PC-9 (cell line): ENCODE measurements around the gene EMP2. TPM values are rescaled to one million over a fixed set of nuclear protein-coding genes. Genes with fewer than 3 reads are reported as not detected.

Source experiments
- BruUV-seq: library from RNA; stranded (reverse); fragments of 400-500 nt; replicated peaks from 2 replicates; lab custom pipeline; 2021; lab: Mats Ljungman, UMichigan
- CTCF ChIA-PET: fragments of 300-600 bp; sonication (Branson Sonifier 250); formaldehyde crosslinking; loops from one replicate; lab custom pipeline; 2022; ENCODE audit warnings: antibody characterized with exemption; lab: Charles Lee
- POLR2A ChIA-PET: fragments of 300-600 bp; sonication (Branson Sonifier 250); formaldehyde crosslinking; loops from one replicate; lab custom pipeline; 2022; ENCODE audit warnings: antibody characterized with exemption; ENCODE audit not compliant: unreplicated experiment; lab: Charles Lee
- DNase-seq, 2 experiments: peaks; one replicate each; pipeline versions ENCODE4 v3.0.0 to v3.0.0-alpha.2; 2015 to 2022; ENCODE audit warnings: mixed read lengths in 1 of 2
- H2AFZ ChIP-seq: fragments of 200-600 bp; sonication (generic); 2 replicates; pipeline ENCODE4 v1.8.1; 2017; ENCODE audit warnings: antibody characterized with exemption
- H3F3A ChIP-seq: fragments of 200-600 bp; sonication (generic); 2 replicates; pipeline ENCODE4 v1.8.1; 2017; ENCODE audit warnings: antibody characterized with exemption, mild to moderate bottlenecking, low read depth; ENCODE audit not compliant: insufficient read depth
- H3K27ac ChIP-seq: fragments of 200-600 bp; sonication (generic); 2 replicates; pipeline ENCODE4 v1.6.1; 2016; ENCODE audit warnings: mixed run types
- H3K27me3 ChIP-seq: fragments of 200-600 bp; sonication (generic); 2 replicates; pipeline ENCODE4 v1.6.1; 2016; ENCODE audit warnings: low read depth, mixed run types; ENCODE audit not compliant: insufficient read depth
- H3K36me3 ChIP-seq: fragments of 200-600 bp; sonication (generic); 2 replicates; pipeline ENCODE4 v1.6.1; 2016; ENCODE audit warnings: low read depth, mixed run types
- H3K4me1 ChIP-seq: fragments of 200-600 bp; sonication (generic); replicated peaks from 2 replicates; pipeline ENCODE4 v1.6.1; 2016; ENCODE audit warnings: mixed run types; ENCODE audit not compliant: insufficient read depth
- H3K4me2 ChIP-seq: fragments of 200-600 bp; sonication (generic); 2 replicates; pipeline ENCODE4 v1.6.1; 2017; ENCODE audit warnings: mixed run types
- H3K4me3 ChIP-seq: fragments of 200-600 bp; sonication (generic); 2 replicates; pipeline ENCODE4 v1.6.1; 2016; ENCODE audit warnings: mixed run types
- H3K79me2 ChIP-seq: fragments of 200-600 bp; sonication (generic); 2 replicates; pipeline ENCODE4 v1.6.1; 2017; ENCODE audit warnings: low read depth, mixed run types
- H3K9me2 ChIP-seq: fragments of 200-600 bp; sonication (generic); 2 replicates; pipeline ENCODE4 v1.8.1; 2017; ENCODE audit warnings: mild to moderate bottlenecking; ENCODE audit not compliant: insufficient read depth
- H3K9me3 ChIP-seq: fragments of 200-600 bp; sonication (generic); 2 replicates; pipeline ENCODE4 v1.8.1; 2016; ENCODE audit warnings: low read depth; ENCODE audit not compliant: insufficient read depth
- H4K20me1 ChIP-seq: fragments of 200-600 bp; sonication (generic); 2 replicates; pipeline ENCODE4 v1.8.1; 2017; ENCODE audit not compliant: insufficient read depth
- EZH2 ChIP-seq: fragments of 200-600 bp; sonication (generic); IDR thresholded peaks from 2 replicates; pipeline ENCODE4 v1.8.0; 2017; ENCODE audit warnings: antibody characterized with exemption, low read depth
- intact Hi-C: fragments of 100-400 bp; cut with micrococcal nuclease; formaldehyde crosslinking; loops from one replicate; pipeline ENCODE4 v1.10.0; 2022; ENCODE audit not compliant: unreplicated experiment
- total RNA-seq: library from RNA; stranded (reverse); gene quantifications from 2 replicates; pipeline ENCODE4 v1.2.3, GENCODE V29; 2021
- TF ChIP-seq, protein P1 (sequence below): fragments of 200-600 bp; sonication (generic); conservative IDR thresholded peaks from 2 replicates; pipeline ENCODE4 v1.6.1; 2017; ENCODE audit warnings: mixed run types, antibody characterized with exemption, mild to moderate bottlenecking, moderate library complexity

Gene EMP2
- total RNA-seq, 1 experiment from 2014 or later: 137 TPM

DNA sequence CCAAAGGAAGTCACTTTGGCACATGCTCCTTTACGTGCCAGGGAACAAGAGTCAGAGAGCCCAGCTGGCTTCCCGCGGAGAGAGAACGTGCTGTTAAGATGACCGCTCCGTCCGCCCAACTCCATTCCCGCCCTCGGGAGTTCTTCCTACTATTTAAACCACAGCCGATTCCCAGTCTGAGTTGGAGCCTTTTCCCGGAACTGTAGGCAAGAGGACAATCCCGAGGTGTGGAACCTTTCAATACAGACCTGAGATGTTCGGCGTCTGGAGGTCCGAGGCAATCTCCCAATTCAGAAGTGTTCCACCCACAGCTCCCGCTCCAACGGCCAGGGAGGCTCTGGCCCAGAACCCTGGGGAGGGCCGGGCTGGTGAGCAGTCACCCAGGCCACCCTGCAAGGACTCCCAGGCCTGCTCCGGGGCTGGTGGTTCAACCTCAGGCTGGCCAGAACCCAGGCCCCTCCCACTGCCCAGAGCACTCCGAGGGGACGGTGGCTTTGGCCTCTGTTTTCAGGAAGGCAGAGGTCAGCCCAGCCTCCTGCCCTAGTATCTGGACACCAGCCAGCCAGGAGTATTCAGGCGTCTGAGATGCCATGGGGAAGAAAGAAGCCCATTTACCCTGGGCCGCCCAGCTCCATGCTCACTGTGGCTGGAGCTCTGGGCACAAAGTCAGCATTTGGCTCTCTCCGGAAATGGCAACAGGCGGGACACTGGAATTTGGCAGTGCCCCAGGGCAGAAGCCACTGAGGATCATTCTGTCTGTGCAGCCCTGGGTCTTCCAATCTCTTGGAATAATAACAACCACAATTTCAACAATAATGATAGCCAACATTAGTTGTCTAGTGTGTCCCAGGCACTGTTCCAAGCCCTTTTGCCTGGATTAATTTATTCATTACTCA lies 21.4 kb downstream of the EMP2 start:
- CTCF ChIA-PET: no interaction called here
- peak overlapping the region; percentile 52 for H3K4me3 ChIP-seq
- H3K4me2 ChIP-seq: peak overlapping the region; percentile 83
- intact Hi-C loops: loop anchor here (1.0 to 2.0 kb wide), 2 partner anchors 20 kb away; no protein-coding TSS in a partner anchor
- H3K9me3 ChIP-seq: no peaks in the 10 kb centered on the region
- peak; percentile 86 to 95 for DNase-seq
- peaks cover 37% of the 10 kb centered on the region for H3K4me1 ChIP-seq
- peak overlapping the region; percentile 77 for H2AFZ ChIP-seq
- BruUV-seq: no TSS peak
- H3K27me3 ChIP-seq: no peaks in the 10 kb centered on the region
- POLR2A ChIA-PET: interaction anchor here (0.6 to 0.7 kb wide), 3 partner anchors 18 to 286 kb away, joined by 4 read pairs; no protein-coding TSS in a partner anchor
- H3K27ac ChIP-seq: peak overlapping the region; percentile 78
- H3F3A ChIP-seq: peaks cover 33% of the 10 kb centered on the region
- H3K79me2 ChIP-seq: peaks cover 57% of the 10 kb centered on the region
- H4K20me1 ChIP-seq: no peaks in the 10 kb centered on the region
- TF ChIP-seq, protein P1, sequence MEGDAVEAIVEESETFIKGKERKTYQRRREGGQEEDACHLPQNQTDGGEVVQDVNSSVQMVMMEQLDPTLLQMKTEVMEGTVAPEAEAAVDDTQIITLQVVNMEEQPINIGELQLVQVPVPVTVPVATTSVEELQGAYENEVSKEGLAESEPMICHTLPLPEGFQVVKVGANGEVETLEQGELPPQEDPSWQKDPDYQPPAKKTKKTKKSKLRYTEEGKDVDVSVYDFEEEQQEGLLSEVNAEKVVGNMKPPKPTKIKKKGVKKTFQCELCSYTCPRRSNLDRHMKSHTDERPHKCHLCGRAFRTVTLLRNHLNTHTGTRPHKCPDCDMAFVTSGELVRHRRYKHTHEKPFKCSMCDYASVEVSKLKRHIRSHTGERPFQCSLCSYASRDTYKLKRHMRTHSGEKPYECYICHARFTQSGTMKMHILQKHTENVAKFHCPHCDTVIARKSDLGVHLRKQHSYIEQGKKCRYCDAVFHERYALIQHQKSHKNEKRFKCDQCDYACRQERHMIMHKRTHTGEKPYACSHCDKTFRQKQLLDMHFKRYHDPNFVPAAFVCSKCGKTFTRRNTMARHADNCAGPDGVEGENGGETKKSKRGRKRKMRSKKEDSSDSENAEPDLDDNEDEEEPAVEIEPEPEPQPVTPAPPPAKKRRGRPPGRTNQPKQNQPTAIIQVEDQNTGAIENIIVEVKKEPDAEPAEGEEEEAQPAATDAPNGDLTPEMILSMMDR: no peak
- TF ChIP-seq EZH2: no peak
- no peaks in the 10 kb centered on the region for H3K9me2 ChIP-seq
- H3K36me3 ChIP-seq: 0 out of 2 replicates have a peak, but pooled peaks cover 10% of the 10 kb centered on the region

DNA sequence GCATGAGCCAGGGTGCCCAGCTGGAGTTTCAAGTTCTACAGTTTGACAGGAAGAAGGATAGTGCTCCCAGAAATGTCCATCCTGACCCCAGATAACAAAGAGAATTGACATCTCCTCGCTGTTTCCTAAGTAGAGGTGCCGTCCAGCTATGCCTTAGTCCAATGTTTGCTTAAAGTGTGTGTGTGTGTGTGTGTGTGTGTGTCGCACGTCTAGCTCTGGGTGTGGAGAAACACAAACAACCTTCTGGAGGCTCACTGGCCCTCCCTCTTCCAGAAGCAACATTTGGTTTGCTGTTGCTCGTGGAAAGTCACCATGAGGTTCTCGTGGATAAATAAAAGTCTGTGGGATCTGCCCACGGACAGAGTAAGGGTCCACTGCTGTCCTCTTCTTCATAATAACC lies 22.1 kb downstream of the EMP2 start:
- Histone ChIP-seq H4K20me1 (no peaks in the 10 kb centered on the region), H3K9me3 (no peaks in the 10 kb centered on the region), H3F3A (peaks cover 33% of the 10 kb centered on the region), H3K27ac (peak overlapping the region; percentile 78), H3K36me3 (0 out of 2 replicates have a peak, but pooled peaks cover 10% of the 10 kb centered on the region), H3K79me2 (peaks cover 60% of the 10 kb centered on the region), H2AFZ (peak overlapping the region; percentile 77), H3K4me3 (peak overlapping the region; percentile 52), H3K9me2 (no peaks in the 10 kb centered on the region), H3K27me3 (no peaks in the 10 kb centered on the region), H3K4me1 (peaks cover 37% of the 10 kb centered on the region), H3K4me2 (peak overlapping the region; percentile 83)
- intact Hi-C loops: loop anchor here (2.0 kb wide), 1 partner anchor 20 kb away; no protein-coding TSS in a partner anchor
- CTCF ChIA-PET: no interaction called here
- POLR2A ChIA-PET: interaction anchor here (0.6 kb wide), 1 partner anchor 287 kb away, joined by 4 read pairs; no protein-coding TSS in a partner anchor
- DNase-seq: peak in 1 of 2 experiments; percentile 51
- TF ChIP-seq EZH2: no peak
- TF ChIP-seq, protein P1: no peak
- no TSS peak for BruUV-seq

DNA sequence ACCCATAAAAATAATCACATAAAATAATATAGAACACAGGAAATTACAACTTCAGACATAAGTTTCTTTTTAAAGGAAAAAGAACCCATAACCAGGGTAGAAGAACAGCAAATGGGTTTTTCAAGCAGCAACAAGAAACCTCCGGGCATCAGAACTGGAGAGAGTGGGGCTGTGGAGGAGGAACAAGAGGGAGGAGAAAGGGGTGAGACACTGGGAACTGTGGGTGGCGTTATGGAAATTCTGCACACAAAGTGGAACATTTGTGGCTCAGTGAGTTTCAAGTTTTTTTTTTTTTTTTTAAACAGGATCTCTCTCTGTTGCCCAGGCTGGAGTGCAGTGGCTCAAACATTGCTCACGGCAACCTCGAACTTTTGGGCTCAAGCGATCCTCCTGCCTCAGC lies 22.6 kb downstream of the EMP2 start:
- Histone ChIP-seq H3K4me2 (peak overlapping the region; percentile 83), H3K4me1 (peaks cover 37% of the 10 kb centered on the region), H3K79me2 (peaks cover 62% of the 10 kb centered on the region), H3K9me2 (no peaks in the 10 kb centered on the region), H3K36me3 (0 out of 2 replicates have a peak, but pooled peaks cover 10% of the 10 kb centered on the region), H3K9me3 (no peaks in the 10 kb centered on the region), H3K27ac (peak overlapping the region; percentile 78), H2AFZ (no peak overlapping the region), H3K4me3 (peak overlapping the region; percentile 52; the same call in 1 of the 2 replicates), H3F3A (peaks cover 33% of the 10 kb centered on the region), H3K27me3 (no peaks in the 10 kb centered on the region), H4K20me1 (no peaks in the 10 kb centered on the region)
- no TSS peak for BruUV-seq
- ChIA-PET POLR2A (no interaction called here), CTCF (no interaction called here)
- no peak for DNase-seq
- no peak for TF ChIP-seq EZH2
- TF ChIP-seq, protein P1: no peak
- intact Hi-C loops: loop anchor here (2.0 kb wide), 1 partner anchor 21 kb away; no protein-coding TSS in a partner anchor
